ENCODE results near the gene VAV2. TPM values are rescaled to one million over a fixed set of nuclear protein-coding genes. Genes with fewer than 3 reads are reported as not detected.

VAV2 gene
- total RNA-seq, 1 donor, result 13.4 TPM

DNA sequence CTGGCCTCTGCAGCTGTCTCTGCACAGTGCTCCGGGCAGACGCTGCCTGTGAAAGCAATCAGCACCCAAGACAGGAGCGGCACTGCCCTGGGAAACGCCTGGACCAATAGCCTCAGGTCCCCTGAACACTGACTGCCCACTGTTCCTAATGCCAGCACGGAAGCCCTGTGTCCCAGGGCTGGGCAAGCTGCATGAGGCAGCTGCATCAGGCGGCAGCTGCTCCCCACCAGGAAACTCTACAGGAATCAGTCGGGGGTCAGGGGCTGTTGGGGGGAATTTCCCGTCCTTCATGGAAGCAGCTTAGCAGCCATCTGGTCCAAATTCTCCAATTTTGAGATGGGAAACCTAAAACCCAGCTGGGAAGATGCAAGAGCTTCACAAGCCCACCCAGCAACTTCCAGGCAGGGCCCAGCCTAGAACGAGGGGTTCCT, 118.6 kb downstream of the VAV2 start:
- TF ChIP-seq, protein P1, sequence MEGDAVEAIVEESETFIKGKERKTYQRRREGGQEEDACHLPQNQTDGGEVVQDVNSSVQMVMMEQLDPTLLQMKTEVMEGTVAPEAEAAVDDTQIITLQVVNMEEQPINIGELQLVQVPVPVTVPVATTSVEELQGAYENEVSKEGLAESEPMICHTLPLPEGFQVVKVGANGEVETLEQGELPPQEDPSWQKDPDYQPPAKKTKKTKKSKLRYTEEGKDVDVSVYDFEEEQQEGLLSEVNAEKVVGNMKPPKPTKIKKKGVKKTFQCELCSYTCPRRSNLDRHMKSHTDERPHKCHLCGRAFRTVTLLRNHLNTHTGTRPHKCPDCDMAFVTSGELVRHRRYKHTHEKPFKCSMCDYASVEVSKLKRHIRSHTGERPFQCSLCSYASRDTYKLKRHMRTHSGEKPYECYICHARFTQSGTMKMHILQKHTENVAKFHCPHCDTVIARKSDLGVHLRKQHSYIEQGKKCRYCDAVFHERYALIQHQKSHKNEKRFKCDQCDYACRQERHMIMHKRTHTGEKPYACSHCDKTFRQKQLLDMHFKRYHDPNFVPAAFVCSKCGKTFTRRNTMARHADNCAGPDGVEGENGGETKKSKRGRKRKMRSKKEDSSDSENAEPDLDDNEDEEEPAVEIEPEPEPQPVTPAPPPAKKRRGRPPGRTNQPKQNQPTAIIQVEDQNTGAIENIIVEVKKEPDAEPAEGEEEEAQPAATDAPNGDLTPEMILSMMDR (IDR thresholded peaks at IDR 0.05; ENCODE audit: insufficient read depth, low read depth, low read length), result no peak
- H3K4me3 ChIP-seq (ENCODE audit: low read depth, low read length), result no peak overlapping the region
- DNase-seq (ENCODE audit: low read depth), result peak; percentile 12

DNA sequence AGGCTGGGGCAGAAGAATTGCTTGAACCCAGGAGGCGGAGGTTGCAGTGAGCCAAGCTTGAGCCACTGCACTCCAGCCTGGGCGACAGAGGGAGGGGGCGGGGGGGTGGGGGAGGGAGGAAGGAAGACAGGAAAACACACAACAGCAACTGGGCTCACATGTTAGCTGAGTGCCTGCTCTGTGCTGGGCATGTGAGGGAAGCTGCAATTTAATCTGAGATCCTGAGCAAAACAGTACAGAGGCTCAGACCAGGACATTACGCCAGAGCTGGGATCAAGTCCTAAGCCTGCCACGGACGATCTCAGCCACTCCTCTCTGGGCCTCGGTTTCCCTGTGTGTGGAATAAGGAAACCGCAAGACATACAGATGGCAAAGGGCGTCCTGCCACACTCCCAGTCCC, 119.1 kb downstream of the VAV2 start:
- TF ChIP-seq, protein P1 (IDR thresholded peaks at IDR 0.05; ENCODE audit: insufficient read depth, low read depth, low read length), result no peak
- peak; percentile 41 for DNase-seq (ENCODE audit: low read depth)
- no peak overlapping the region for H3K4me3 ChIP-seq (ENCODE audit: low read depth, low read length)

DNA sequence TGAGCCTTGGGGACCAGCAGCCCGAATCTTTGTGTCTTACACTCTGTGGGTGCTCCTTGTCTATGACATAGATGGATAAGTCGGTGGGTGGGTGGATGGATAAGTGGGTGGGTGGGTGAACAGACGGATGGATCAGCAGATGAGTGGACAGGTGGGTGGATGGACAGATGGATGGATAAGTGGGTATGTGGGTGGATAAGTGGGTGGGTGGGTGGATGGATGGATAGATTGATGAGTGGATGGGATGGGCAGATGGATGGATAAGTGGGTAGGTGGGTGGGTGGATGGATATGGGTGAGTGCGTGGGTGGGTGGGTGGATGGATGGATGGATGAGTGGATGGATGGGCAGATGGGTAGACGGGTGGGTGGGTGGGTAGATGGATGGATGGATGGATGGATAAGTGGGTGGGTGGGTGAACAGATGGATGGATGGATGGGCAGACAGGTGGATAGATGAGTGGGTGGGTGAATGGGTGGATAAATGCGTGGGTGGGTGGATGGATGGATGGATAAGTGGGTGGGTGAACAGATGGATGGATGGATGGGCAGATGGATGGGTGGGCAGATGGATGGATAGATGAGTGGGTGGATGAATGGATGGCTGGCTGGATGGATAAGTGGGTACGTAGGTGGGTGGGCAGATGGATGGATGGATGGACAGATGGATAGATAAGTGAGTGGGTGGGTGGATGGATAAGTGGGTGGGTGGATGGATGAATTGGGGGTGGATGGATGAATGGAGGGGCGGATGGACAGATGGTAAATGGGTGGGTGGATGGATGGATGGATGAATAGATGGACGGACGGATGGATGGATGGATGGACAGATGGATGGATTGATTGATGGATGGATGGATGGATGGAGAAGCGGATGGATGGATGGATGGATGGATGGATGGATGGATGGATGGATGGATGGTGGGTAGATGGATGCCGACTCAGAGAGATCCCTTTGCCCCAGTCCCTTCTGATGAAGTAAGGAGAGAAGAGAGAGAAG, 121.2 kb downstream of the VAV2 start:
- TF ChIP-seq, protein P1 (IDR thresholded peaks at IDR 0.05; ENCODE audit: insufficient read depth, low read depth, low read length), result no peak
- DNase-seq (ENCODE audit: low read depth), result no peak
- no peak overlapping the region for H3K4me3 ChIP-seq (ENCODE audit: low read depth, low read length)

DNA sequence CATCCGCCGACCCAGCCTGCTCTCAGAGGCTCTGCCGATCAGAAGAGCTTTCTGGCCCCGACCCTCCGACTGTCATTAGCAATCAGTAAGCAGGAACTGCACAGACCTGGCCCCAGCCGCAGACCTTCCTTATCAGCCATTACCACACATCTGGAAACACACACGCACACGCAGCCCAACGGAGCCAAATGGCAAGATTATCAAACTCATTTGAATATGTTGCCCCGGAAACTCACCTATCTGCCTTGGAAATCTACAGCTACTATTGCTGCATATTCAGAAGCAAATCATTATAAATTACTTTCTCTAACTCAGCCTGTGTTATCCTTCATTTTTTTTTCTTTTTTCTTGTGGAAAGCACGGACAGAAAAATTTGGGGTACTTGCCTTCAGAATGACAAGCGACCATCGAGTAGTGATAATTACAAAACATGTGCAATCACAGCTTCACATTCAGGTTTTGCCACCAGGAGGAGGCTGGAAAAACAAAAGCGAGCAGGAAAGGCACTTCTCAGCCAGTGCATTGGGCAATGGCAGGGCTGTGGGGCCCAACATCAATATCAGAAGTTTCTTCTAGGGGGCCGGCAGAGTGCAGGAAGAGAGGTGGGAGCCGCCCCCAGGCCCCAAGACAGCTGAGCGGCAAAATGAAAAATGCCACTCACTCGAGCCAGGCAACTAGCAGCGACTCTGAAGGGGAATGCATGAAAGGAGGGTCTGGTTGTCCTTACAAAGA, 122.3 kb downstream of the VAV2 start:
- peak; percentile 76 for DNase-seq (ENCODE audit: low read depth)
- no peak overlapping the region for H3K4me3 ChIP-seq (ENCODE audit: low read depth, low read length)
- TF ChIP-seq, protein P1 (IDR thresholded peaks at IDR 0.05; ENCODE audit: insufficient read depth, low read depth, low read length), result peak; percentile 20

DNA sequence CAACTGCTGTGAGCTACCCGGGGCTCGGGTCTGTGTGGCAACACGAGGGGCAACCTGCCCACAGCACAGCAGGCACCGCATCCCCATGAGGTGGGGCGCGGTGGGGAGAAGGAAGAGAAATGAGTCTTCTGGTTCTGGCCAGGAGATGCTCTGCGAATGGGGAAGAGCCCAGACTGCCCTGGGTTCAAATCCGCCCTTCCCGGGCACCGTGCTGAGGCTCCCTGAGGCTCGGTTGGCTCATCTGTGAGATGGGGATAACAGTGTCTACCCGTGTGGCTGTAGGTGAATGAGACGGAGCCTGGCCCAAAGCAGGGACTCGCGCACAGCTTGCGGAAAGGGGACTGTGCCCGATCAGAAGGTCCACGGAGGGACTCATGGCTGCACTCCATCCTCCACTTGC, 123.9 kb downstream of the VAV2 start:
- DNase-seq (ENCODE audit: low read depth), result no peak
- TF ChIP-seq, protein P1 (IDR thresholded peaks at IDR 0.05; ENCODE audit: insufficient read depth, low read depth, low read length), result no peak
- no peak overlapping the region for H3K4me3 ChIP-seq (ENCODE audit: low read depth, low read length)

DNA sequence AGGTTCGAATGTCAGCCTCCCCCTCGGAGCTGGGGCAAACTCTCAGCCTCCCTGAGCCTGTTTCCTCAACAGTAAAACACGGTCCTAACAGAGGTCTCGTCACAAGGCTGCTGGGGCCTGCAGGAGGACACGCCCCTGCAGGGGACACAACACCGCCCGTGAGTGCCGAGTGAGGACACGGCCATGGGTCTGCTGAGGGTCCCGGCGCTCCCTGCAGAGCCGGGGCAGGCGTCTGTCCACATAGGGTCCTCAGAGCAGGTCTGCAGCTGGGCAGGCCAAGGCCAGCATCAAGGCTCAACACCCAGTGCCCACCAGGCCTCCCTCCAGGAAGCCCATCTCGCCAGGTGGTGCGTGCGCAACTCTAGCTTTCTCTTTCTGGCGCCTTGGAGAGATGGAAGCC, 125.2 kb downstream of the VAV2 start:
- TF ChIP-seq, protein P1 (IDR thresholded peaks at IDR 0.05; ENCODE audit: insufficient read depth, low read depth, low read length), result no peak
- no peak overlapping the region for H3K4me3 ChIP-seq (ENCODE audit: low read depth, low read length)
- no peak for DNase-seq (ENCODE audit: low read depth)

Data from fibroblast of villous mesenchyme (primary cell).